ENCODE results near the gene EGFL8.
A peak's percentile ranks its signal among the peaks of the same experiment; 100 is the strongest.
"Not testable (repeated sequence)": the region's sequence is repeated elsewhere in the genome, so short reads cannot be mapped to it uniquely, and the experiment has no call there.

Gene EGFL8

DNA sequence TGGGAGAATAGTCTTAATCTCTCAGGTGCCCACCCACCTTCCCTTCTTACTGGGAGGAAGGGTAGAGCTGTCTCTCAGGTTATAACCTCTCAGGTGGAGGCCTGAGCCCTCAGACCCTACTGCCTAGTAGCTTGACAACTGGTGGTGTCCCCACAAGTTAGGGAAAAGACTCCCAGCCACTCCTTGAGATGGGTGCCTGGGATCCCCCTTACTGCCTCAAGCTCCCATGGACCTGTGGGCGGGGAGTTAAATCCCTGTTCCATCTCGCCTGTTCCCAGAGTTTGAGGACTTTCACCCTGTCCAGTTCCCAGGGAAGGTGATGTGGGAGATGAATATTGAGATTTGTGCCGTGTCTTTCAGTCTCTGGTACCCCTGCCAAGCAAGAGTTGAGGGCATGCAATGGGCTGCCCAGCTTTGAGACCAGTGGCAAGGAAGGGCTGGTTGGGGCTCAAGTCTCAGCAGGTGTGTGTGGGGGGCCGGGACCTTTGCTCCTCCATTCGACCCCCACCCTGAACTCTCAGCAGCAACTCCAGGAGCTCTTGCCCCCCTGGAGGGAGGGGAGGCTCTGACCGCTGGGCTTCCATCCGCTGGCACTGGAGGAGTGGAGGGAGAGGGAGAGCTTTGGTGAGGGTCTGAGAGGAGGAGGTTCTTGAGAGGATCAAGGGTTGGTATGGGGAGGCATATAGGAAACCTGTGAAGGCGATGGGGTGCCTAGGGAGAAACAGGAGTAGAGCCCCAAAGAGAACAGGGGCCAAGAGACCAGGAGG lies 26.7 kb downstream of the EGFL8 start:
- no peaks in the 10 kb centered on the region for H3K9me3 ChIP-seq (ENCODE audit: control insufficient read depth, insufficient read depth, low read length)
- H3K27ac ChIP-seq (ENCODE audit: low read length): no peak overlapping the region
- peaks cover 14% of the 10 kb centered on the region; the same call in 1 of the 2 replicates for H3K36me3 ChIP-seq (ENCODE audit: control insufficient read depth, insufficient read depth, low read length)
- no peaks in the 10 kb centered on the region for H3K27me3 ChIP-seq (ENCODE audit: control insufficient read depth, insufficient read depth, low read length)
- peaks cover 10% of the 10 kb centered on the region for H3K4me1 ChIP-seq (ENCODE audit: control insufficient read depth, insufficient read depth, low read length)
- H3K4me3 ChIP-seq (ENCODE audit: low read length): no peak overlapping the region
- DNase-seq (ENCODE audit: low read depth, low spot score): no peak
- WGBS (ENCODE audit: insufficient coverage, insufficient read length): no CpG with 5 or more reads among the region's 8 CpGs

DNA sequence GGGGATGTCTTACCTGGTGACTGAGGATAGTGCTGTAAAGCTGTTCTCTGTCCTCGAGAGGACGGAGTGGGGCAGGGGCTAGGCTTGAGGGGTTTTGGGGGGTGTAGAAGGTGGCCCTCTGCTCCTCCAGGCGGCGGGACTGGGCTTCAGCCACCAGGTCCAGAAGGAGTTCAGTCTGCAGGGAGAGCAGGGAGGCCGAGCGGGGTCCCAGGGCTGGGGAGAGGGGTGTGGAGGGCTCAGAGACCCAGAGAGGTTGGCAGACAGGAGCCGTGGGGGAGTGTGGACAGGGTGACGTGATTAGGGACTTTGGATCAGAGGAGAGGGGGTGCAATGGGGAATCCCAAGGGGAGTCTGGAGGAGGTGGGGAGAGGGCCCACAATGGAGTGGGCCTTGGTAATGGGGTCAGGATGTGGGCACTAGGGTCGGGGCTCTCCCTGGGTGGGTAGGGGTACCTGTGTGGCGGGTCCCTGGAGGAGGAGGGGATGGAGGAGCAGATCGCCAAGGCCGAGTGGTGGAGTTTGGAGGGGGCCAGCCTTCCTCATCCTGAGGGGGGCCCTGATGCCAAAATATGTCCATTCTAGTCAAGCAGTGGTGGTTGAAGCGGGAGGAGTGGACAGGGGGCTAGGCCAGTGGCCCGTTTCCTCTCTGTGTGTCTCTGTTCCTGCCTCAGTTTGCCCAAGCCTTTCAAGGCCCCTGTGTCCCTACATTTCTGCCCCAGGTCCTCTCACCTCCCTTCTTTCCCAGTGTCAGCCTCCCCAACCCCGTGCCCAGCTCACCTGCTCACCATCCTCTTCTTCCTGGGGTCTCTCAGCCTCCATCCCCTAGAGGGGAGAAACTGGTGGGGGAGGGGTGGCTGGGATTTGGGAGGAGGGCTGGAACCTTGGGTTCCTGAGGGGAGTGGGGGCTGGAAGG lies 27.6 kb downstream of the EGFL8 start:
- WGBS (ENCODE audit: insufficient coverage, insufficient read length): no CpG with 5 or more reads among the region's 15 CpGs
- Histone ChIP-seq H3K4me1 (ENCODE audit: control insufficient read depth, insufficient read depth, low read length) (peaks cover 13% of the 10 kb centered on the region), H3K27ac (ENCODE audit: low read length) (no peak overlapping the region), H3K27me3 (ENCODE audit: control insufficient read depth, insufficient read depth, low read length) (no peaks in the 10 kb centered on the region), H3K4me3 (ENCODE audit: low read length) (no peak overlapping the region), H3K9me3 (ENCODE audit: control insufficient read depth, insufficient read depth, low read length) (no peaks in the 10 kb centered on the region), H3K36me3 (ENCODE audit: control insufficient read depth, insufficient read depth, low read length) (peaks cover 8% of the 10 kb centered on the region; the same call in 1 of the 2 replicates)
- no peak for DNase-seq (ENCODE audit: low read depth, low spot score)

DNA sequence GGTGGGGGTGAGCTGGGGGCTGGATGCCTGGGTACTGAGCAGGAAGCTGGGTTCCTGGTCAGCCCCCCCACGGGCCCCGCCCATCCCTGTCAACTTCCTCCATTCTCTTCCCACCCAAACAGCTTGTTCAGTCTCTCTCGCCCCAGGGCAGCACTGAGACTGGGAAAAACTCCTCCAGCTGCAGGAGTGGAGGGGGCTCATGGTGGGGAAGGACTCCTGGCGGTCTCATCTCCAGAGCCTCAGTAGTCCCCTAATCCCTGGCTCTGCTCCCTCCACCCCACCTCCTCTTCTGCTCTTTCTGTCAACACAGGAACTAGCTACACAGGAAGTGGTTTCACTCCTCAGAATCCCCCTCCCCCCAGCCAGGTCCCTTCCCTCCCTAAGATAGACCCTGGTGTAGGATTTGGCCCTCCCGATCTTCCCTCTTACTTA lies 28.2 kb downstream of the EGFL8 start, which contains the start of gene GPSM3:
TSS of gene GPSM3 (minus strand) at position 36 of the 432 bp plus-strand sequence. CDS start 130 bp downstream, outside the sequence.
- WGBS (ENCODE audit: insufficient coverage, insufficient read length): no CpG with 5 or more reads among the region's 5 CpGs
- no peak within 1 kb of the TSS for H3K27ac ChIP-seq (ENCODE audit: low read length)
- H3K9me3 ChIP-seq (ENCODE audit: control insufficient read depth, insufficient read depth, low read length): no peaks in the 10 kb centered on the region
- H3K4me1 ChIP-seq (ENCODE audit: control insufficient read depth, insufficient read depth, low read length): peaks cover 17% of the 10 kb centered on the region
- H3K36me3 ChIP-seq (ENCODE audit: control insufficient read depth, insufficient read depth, low read length): peaks cover 5% of the 10 kb centered on the region; the same call in 1 of the 2 replicates
- no peaks in the 10 kb centered on the region for H3K27me3 ChIP-seq (ENCODE audit: control insufficient read depth, insufficient read depth, low read length)
- no peak for DNase-seq (ENCODE audit: low read depth, low spot score)
- H3K4me3 ChIP-seq (ENCODE audit: low read length): no peak within 1 kb of the TSS

DNA sequence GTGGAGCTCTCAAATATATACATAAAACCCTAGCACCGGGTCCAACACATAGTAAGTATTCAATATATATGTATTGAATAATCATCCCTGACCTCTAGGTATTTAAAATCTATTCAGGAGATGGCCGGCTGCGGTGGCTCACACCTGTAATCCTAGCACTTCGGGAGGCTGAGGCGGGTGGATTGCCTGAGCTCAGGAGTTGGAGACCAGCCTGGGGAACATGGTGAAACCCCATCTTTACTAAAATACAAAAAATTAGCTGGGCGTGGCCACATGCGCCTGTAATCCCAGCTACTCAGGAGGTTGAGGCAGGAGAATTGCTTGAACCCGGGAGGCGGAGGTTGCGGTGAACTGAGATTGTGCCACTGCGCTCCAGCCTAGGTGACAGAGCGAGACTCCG lies 28.7 kb downstream of the EGFL8 start:
- WGBS (ENCODE audit: insufficient coverage, insufficient read length): no CpG with 5 or more reads among the region's 13 CpGs
- H3K36me3 ChIP-seq (ENCODE audit: control insufficient read depth, insufficient read depth, low read length); DNase-seq (ENCODE audit: low read depth, low spot score); H3K4me3 ChIP-seq (ENCODE audit: low read length); H3K9me3 ChIP-seq (ENCODE audit: control insufficient read depth, insufficient read depth, low read length); H3K27ac ChIP-seq (ENCODE audit: low read length); H3K27me3 ChIP-seq (ENCODE audit: control insufficient read depth, insufficient read depth, low read length): not testable (repeated sequence)
- H3K4me1 ChIP-seq (ENCODE audit: control insufficient read depth, insufficient read depth, low read length): peaks cover 17% of the 10 kb centered on the region

DNA sequence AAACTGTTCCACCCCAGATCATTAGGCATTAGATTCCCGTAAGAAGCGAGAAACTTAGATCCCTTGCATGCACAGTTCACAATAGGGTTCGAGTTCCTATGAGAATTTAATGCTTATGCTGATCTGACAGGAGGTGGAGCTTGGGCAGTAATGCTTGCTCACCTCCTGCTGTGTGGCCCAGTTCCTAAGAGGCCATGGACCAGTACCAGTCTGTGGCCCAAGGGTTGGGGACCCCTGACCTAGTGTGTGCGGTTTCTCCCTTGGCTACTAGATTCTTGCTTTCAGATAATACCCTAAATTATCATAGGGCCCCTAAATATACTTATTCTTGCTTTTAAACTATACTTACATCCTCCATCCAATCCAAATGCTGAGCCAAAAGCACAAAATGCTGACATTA lies 30.0 kb downstream of the EGFL8 start:
- peaks cover 15% of the 10 kb centered on the region for H3K4me1 ChIP-seq (ENCODE audit: control insufficient read depth, insufficient read depth, low read length)
- no peak overlapping the region for H3K4me3 ChIP-seq (ENCODE audit: low read length)
- no peaks in the 10 kb centered on the region for H3K27me3 ChIP-seq (ENCODE audit: control insufficient read depth, insufficient read depth, low read length)
- no peak for DNase-seq (ENCODE audit: low read depth, low spot score)
- H3K9me3 ChIP-seq (ENCODE audit: control insufficient read depth, insufficient read depth, low read length): no peaks in the 10 kb centered on the region
- no CpG with 5 or more reads among the region's 4 CpGs for WGBS (ENCODE audit: insufficient coverage, insufficient read length)
- H3K36me3 ChIP-seq (ENCODE audit: control insufficient read depth, insufficient read depth, low read length): no peaks in the 10 kb centered on the region
- H3K27ac ChIP-seq (ENCODE audit: low read length): no peak overlapping the region

DNA sequence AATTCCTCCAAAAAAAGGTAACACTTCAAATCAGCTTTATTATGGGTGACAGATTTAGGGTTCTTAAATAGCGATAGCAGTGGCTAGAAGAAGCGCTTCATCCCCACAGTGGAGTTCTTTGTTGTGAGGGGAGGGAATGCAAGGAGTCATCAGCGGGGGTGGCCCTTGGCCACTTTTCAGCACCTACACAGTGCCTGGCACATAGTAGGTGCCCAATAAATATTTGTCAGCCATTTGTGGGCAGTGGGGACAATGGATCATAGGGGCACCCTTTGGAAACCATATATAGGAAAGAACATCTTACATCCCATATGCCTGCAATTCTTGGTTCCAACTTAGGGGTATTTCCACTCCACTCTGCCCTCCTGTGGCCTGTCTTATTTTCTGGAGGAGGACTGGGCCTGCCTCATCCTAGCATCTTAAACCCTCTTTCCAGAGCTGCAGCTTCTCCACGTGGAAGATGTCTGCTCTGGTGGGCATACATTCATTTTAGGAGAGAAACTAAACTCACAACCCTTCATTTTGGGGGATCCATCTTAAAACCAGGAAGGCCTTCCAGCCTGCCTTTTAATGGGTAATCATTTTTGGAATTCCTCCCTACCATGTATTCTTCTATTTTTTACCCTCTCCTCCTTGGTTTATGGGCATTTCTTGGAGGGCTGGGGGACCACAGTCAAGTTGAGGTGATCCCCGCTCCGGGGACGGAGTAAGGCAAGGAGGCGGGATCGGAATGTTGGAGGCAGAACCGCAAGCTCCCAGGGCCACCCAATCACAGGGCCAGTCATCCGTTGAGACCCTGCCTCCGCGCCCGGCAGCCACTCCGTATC lies 30.6 kb downstream of the EGFL8 start:
- Histone ChIP-seq H3K4me1 (ENCODE audit: control insufficient read depth, insufficient read depth, low read length) (peaks cover 15% of the 10 kb centered on the region), H3K36me3 (ENCODE audit: control insufficient read depth, insufficient read depth, low read length) (no peaks in the 10 kb centered on the region), H3K27ac (ENCODE audit: low read length) (no peak overlapping the region), H3K27me3 (ENCODE audit: control insufficient read depth, insufficient read depth, low read length) (no peaks in the 10 kb centered on the region), H3K4me3 (ENCODE audit: low read length) (peak overlapping the region; percentile 26; the same call in 1 of the 2 replicates), H3K9me3 (ENCODE audit: control insufficient read depth, insufficient read depth, low read length) (no peaks in the 10 kb centered on the region)
- no CpG with 5 or more reads among the region's 15 CpGs for WGBS (ENCODE audit: insufficient coverage, insufficient read length)
- no peak for DNase-seq (ENCODE audit: low read depth, low spot score)

DNA sequence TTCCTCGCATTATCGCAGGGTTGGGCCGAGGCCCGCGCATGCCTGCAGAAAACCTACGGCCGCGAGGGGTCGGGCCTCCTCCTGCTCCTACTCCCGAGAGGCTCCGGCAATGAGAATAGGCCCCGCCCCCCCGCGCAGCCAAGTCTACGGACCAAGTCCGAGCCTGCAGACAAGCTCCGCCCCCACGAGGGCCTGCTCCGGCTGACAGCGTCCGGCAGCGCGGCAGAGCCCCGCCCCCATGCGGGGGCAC lies 31.2 kb downstream of the EGFL8 start:
- H3K4me1 ChIP-seq (ENCODE audit: control insufficient read depth, insufficient read depth, low read length): peaks cover 15% of the 10 kb centered on the region
- no peak overlapping the region for H3K27ac ChIP-seq (ENCODE audit: low read length)
- no peaks in the 10 kb centered on the region for H3K27me3 ChIP-seq (ENCODE audit: control insufficient read depth, insufficient read depth, low read length)
- no peaks in the 10 kb centered on the region for H3K36me3 ChIP-seq (ENCODE audit: control insufficient read depth, insufficient read depth, low read length)
- WGBS (ENCODE audit: insufficient coverage, insufficient read length): no CpG with 5 or more reads among the region's 25 CpGs
- DNase-seq (ENCODE audit: low read depth, low spot score): peak; percentile 99
- peak overlapping the region; percentile 78; the same call in 1 of the 2 replicates for H3K4me3 ChIP-seq (ENCODE audit: low read length)
- H3K9me3 ChIP-seq (ENCODE audit: control insufficient read depth, insufficient read depth, low read length): no peaks in the 10 kb centered on the region

DNA sequence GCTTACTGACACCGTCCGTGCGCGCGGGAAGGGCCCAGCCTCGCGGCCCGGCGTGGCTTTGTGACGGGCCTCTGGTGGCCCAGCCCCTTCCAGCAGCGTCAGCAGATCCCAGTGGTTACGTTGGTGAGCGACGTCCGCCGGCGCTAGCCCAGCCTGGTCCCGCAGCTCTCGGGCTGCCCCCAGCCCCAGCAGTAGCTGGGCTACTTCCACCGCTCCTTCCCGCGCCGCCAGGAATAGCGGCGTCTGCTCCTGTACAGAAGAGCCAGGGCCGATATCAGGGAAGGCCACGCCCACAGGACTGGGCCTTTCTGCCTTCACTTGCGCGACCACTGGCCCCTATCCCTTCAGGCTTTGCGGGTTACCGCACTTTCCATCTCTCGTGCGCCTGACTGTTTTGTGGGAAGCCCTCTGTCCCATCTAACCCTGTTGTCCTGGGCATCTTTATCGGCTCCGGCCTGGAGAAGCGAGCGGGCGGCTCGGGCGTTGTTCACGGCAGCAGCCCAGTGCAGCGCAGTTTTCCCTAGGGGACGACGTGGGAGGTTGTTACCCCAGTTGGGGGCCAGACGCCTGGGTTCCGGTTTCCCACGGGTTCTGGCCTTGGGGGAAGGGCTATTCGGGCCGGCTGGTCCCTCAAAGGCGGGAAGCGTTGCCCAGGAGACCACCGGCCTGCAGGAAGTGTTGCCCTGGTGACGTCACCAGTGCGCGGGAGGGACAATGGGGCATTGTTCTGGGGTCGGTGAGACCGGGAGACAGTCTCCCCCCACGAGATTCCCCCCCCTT lies 31.7 kb downstream of the EGFL8 start:
- no CpG with 5 or more reads among the region's 58 CpGs for WGBS (ENCODE audit: insufficient coverage, insufficient read length)
- H3K27ac ChIP-seq (ENCODE audit: low read length): no peak overlapping the region
- no peaks in the 10 kb centered on the region for H3K36me3 ChIP-seq (ENCODE audit: control insufficient read depth, insufficient read depth, low read length)
- H3K27me3 ChIP-seq (ENCODE audit: control insufficient read depth, insufficient read depth, low read length): no peaks in the 10 kb centered on the region
- peak overlapping the region; percentile 78 for H3K4me3 ChIP-seq (ENCODE audit: low read length)
- peaks cover 13% of the 10 kb centered on the region for H3K4me1 ChIP-seq (ENCODE audit: control insufficient read depth, insufficient read depth, low read length)
- no peak for DNase-seq (ENCODE audit: low read depth, low spot score)
- no peaks in the 10 kb centered on the region for H3K9me3 ChIP-seq (ENCODE audit: control insufficient read depth, insufficient read depth, low read length)

DNA sequence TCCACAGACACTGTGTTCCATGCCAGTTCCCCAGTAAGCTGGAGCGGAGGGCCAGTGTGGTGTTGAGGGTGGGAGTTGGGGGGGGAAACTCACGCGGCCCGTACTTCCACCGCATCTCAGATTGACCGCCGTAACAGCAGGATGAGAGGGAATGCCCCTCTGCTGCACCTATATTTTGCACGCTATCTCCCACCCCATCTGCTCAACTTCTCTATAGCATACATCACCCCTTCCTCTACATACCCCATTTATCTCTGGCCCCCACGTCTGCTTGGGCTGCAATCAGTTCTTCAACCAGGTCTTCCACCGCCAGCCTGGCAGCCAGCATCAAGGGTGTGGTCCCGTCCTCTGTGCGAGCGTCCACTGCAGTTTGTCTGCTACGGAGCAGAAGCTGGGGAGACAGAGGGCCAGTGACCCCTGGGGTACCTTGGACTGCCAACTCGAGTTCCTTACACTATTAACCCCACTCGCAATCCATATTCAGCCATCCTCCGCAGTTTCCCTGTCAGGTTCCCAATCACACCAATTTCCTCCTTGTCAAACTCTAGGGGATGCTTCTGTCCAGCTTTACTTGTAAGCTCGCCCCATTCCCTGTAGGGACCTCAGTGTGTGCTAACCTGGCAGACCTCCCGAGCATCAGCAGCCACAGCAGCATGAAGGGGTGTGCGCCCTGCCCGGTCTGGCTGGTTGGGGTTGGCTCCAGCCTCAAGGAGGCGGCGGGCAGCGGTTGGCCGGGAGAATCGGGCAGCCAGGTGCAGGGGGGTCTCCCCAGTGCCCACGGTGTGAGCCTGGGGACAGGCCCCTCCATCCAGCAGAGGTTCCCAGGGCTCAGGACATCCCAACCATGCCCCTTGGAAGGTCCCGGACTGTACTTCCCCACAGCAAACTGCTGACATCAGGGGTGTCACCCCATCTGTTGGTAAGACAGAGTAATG lies 32.6 kb downstream of the EGFL8 start:
- H3K27ac ChIP-seq (ENCODE audit: low read length): no peak overlapping the region
- peaks cover 11% of the 10 kb centered on the region for H3K4me1 ChIP-seq (ENCODE audit: control insufficient read depth, insufficient read depth, low read length)
- no peak for DNase-seq (ENCODE audit: low read depth, low spot score)
- H3K36me3 ChIP-seq (ENCODE audit: control insufficient read depth, insufficient read depth, low read length): no peaks in the 10 kb centered on the region
- H3K27me3 ChIP-seq (ENCODE audit: control insufficient read depth, insufficient read depth, low read length): no peaks in the 10 kb centered on the region
- no CpG with 5 or more reads among the region's 28 CpGs for whole genome bisulfite sequencing (ENCODE audit: insufficient coverage, insufficient read length)
- peak overlapping the region; percentile 78; the same call in 1 of the 2 replicates for H3K4me3 ChIP-seq (ENCODE audit: low read length)
- no peaks in the 10 kb centered on the region for H3K9me3 ChIP-seq (ENCODE audit: control insufficient read depth, insufficient read depth, low read length)
